ENCODE data around the gene HOOK2.

DNA sequence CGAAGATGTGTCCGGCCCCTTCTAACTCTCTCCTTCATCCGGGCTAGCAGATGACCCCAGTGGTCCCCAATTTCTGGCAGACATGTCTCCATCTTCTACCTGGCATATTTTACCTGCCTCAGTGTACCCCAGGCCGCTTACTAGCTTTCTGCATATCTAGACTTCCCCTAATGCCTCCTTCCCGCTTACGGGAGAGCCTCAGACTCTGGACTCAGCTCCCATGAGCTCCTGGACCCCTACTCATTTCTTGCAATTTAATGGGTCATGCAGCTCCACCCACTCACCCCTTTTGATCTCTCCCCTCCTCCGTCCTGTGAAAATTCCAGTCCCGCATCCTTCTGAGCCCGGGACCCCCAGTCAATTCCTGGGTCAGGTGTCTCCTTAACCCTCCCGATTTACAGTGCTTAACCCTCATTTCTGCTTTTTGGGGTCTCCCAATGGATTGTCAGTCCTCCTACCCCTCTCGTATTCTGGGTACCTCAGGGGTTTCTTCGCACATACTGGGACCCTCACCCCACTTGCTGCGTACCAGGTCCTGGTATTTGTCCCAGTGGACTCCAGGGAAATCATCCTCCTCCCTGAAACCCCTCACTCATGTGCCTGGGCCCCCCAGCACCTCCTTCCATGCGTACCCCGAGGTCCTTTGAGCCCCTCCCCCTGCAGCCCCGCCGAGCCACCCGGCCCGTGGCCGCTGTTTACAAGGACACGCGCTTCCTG, 15.4 kb upstream of the HOOK2 start:
- TF ChIP-seq, protein P1, sequence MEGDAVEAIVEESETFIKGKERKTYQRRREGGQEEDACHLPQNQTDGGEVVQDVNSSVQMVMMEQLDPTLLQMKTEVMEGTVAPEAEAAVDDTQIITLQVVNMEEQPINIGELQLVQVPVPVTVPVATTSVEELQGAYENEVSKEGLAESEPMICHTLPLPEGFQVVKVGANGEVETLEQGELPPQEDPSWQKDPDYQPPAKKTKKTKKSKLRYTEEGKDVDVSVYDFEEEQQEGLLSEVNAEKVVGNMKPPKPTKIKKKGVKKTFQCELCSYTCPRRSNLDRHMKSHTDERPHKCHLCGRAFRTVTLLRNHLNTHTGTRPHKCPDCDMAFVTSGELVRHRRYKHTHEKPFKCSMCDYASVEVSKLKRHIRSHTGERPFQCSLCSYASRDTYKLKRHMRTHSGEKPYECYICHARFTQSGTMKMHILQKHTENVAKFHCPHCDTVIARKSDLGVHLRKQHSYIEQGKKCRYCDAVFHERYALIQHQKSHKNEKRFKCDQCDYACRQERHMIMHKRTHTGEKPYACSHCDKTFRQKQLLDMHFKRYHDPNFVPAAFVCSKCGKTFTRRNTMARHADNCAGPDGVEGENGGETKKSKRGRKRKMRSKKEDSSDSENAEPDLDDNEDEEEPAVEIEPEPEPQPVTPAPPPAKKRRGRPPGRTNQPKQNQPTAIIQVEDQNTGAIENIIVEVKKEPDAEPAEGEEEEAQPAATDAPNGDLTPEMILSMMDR (IDR thresholded peaks at IDR 0.05): no peak
- no peak for TF ChIP-seq POLR2A (IDR thresholded peaks at IDR 0.05)

Measured in lower leg skin (tissue), 3 donors.